ENCODE results near the gene CYP20A1. TPM values are rescaled to one million over a fixed set of nuclear protein-coding genes. Genes with fewer than 3 reads are reported as not detected.

The CYP20A1 gene
- total and polyA plus RNA-seq, 2 of the 8 experiments (the other 6 are each of a cell fraction or from before 2014, with no cell fraction given): 6.2 to 21.5 TPM

DNA sequence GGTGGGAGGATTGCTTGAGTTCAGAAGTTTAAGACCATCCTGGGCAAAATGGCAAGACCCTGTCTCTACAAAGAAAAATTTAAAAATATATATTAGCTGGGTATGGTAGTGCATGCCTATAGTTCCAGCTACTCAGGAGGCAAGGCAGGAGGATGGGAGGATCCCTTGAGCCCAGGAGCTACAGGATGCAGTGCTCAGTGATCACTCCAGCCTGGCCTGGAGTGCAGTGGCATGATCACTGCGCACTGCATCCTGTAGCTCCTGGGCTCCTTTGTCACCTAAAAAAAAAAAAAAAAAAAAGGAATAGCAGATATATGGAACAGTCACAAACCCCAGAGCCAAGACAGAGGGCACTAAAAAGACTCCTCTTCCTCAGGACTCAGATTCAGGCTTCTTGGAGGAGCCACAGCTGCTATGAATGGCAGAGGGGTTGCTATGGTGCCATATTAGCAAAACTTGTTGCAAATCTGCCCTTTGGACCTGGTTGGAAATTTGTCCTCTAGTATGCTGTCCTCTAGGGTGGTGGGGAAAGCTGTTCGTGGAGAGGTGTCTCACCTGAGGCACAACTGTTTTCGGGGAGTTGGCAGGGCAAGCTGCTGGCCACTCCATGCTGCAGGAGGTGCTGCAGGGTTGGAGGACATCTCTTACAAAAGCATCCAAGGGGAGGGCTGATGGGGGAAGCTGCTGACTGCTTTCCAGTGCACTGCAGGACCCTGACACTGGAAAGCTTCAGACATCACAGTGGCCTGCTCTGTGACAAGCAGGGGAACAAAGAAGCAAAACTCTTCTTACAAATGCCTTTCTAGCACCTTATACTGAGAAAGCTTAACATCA lies 22.7 kb downstream of the CYP20A1 start:
- no peak overlapping the region for H2BK15ac ChIP-seq (ENCODE audit: low read length)
- no peaks in the 10 kb centered on the region for H3K9me3 ChIP-seq (ENCODE audit: insufficient read depth in 2 of 2, low read depth in 1 of 2, low read length in 1 of 2)
- ChIA-PET POLR2A (ENCODE audit: partially characterized antibody) (interaction anchor here (0.6 kb wide), 1 partner anchor 1709 kb away, joined by 3 read pairs; no protein-coding TSS in a partner anchor), CTCF (ENCODE audit: partially characterized antibody) (interaction anchor here (0.6 kb wide), 2 partner anchors 17 to 702 kb away, joined by 3 to 4 read pairs; no protein-coding TSS in a partner anchor)
- no peak overlapping the region for H3K4ac ChIP-seq (replicated peaks; ENCODE audit: insufficient read length, low read depth, low read length)
- 0 out of 2 replicates have a peak, but pooled peaks cover 1% of the 10 kb centered on the region for H3K23me2 ChIP-seq (ENCODE audit: low read depth, low read length)
- no peak overlapping the region for H3K27ac ChIP-seq (ENCODE audit: low read depth, low read length)
- TF ChIP-seq RAD21 (IDR thresholded peaks at IDR 0.05 in 1 of 2, conservative IDR thresholded peaks at IDR 0.05 in 1 of 2; ENCODE audit: low read depth in 2 of 2, low read length in 2 of 2) (peak; percentile 42 to 54; a peak in 3 of 4 replicates), HDAC2 (IDR thresholded peaks at IDR 0.05; ENCODE audit: borderline replicate concordance in 1 of 2, low read depth in 2 of 2, low read length in 2 of 2) (no peak)
- TF ChIP-seq, protein P1, sequence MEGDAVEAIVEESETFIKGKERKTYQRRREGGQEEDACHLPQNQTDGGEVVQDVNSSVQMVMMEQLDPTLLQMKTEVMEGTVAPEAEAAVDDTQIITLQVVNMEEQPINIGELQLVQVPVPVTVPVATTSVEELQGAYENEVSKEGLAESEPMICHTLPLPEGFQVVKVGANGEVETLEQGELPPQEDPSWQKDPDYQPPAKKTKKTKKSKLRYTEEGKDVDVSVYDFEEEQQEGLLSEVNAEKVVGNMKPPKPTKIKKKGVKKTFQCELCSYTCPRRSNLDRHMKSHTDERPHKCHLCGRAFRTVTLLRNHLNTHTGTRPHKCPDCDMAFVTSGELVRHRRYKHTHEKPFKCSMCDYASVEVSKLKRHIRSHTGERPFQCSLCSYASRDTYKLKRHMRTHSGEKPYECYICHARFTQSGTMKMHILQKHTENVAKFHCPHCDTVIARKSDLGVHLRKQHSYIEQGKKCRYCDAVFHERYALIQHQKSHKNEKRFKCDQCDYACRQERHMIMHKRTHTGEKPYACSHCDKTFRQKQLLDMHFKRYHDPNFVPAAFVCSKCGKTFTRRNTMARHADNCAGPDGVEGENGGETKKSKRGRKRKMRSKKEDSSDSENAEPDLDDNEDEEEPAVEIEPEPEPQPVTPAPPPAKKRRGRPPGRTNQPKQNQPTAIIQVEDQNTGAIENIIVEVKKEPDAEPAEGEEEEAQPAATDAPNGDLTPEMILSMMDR (IDR thresholded peaks at IDR 0.05; ENCODE audit: control extremely low read depth in 1 of 3, insufficient read depth in 1 of 3, low read depth in 1 of 3, low read length in 3 of 3): peak; percentile 9 to 43 (median 39); a peak in 3 of 4 replicates
- H2AK5ac ChIP-seq (ENCODE audit: low read depth, low read length): no peak overlapping the region
- no peak overlapping the region for H4K8ac ChIP-seq (ENCODE audit: extremely low read depth, insufficient read depth, low read length)
- no peak for FAIRE-seq
- H3K27me3 ChIP-seq (replicated peaks in 1 of 4; ENCODE audit: control insufficient read depth in 3 of 4, extremely low read depth in 1 of 4, insufficient read depth in 3 of 4, low read length in 3 of 4): no peaks in the 10 kb centered on the region
- H2BK5ac ChIP-seq (ENCODE audit: low read depth, low read length): 0 out of 2 replicates have a peak overlapping the region, but pooled peaks have one; percentile 44
- H3K4me3 ChIP-seq (ENCODE audit: extremely low read depth in 1 of 4, insufficient read depth in 2 of 4, low read depth in 3 of 4, low read length in 4 of 4): no peak overlapping the region
- no peak overlapping the region for H3K18ac ChIP-seq (ENCODE audit: extremely low read depth, low read length)
- no peak overlapping the region for H4K5ac ChIP-seq (ENCODE audit: insufficient read length, low read depth, low read length)
- no peak overlapping the region for H3K14ac ChIP-seq (ENCODE audit: insufficient read length)
- no peak overlapping the region for H2BK120ac ChIP-seq (replicated peaks; ENCODE audit: low read depth, low read length)
- no peak overlapping the region for H3K23ac ChIP-seq (ENCODE audit: insufficient read length)
- H3K79me2 ChIP-seq (ENCODE audit: control insufficient read depth in 1 of 2, insufficient read depth in 2 of 2, low read length in 2 of 2): no peaks in the 10 kb centered on the region; a peak in 1 of 4 replicates
- no peaks in the 10 kb centered on the region for H4K20me1 ChIP-seq (replicated peaks in 1 of 2; ENCODE audit: control insufficient read depth in 1 of 2, insufficient read depth in 2 of 2, low read length in 2 of 2)
- no peaks in the 10 kb centered on the region for H3K79me1 ChIP-seq (ENCODE audit: low read depth, low read length)
- no peak for DNase-seq (ENCODE audit: low read depth in 1 of 2, low spot score in 2 of 2)
- no peak overlapping the region for H3K9ac ChIP-seq (replicated peaks in 1 of 4; ENCODE audit: extremely low read depth in 1 of 4, low read depth in 3 of 4, low read length in 3 of 4)
- H3K56ac ChIP-seq (replicated peaks; ENCODE audit: insufficient read length, low read depth, low read length): no peak overlapping the region
- peaks cover 0 to 5% (median 4%) of the 10 kb centered on the region in 4 experiments; a peak in 4 of 7 replicates for H3K4me1 ChIP-seq (replicated peaks in 1 of 4; ENCODE audit: control insufficient read depth in 3 of 4, insufficient read depth in 4 of 4, low read length in 3 of 4)
- H4K91ac ChIP-seq (replicated peaks; ENCODE audit: insufficient read length, low read length): no peak overlapping the region
- peaks cover 0 to 9% (median 4%) of the 10 kb centered on the region in 4 experiments; a peak in 3 of 8 replicates for H3K36me3 ChIP-seq (ENCODE audit: control insufficient read depth in 2 of 4, insufficient read depth in 4 of 4, low read length in 3 of 4)
- 94% methylated on average over 3 of the region's 3 CpGs; no CpG with 5 or more reads in 1 of the 2 experiments for WGBS, 2 experiments (ENCODE audit: extremely low coverage in 1 of 2, insufficient coverage in 1 of 2, insufficient read length in 1 of 2, insufficient replicate concordance in 2 of 2, low coverage in 1 of 2, low lambda C conversion rate in 2 of 2, missing lambda C conversion rate in 1 of 2)
- no peak overlapping the region for H2BK20ac ChIP-seq (ENCODE audit: low read length)
- no peak overlapping the region for H2AFZ ChIP-seq (ENCODE audit: low read length)
- H2BK12ac ChIP-seq (ENCODE audit: low read depth, low read length): no peak overlapping the region
- no peak overlapping the region for H3K4me2 ChIP-seq (ENCODE audit: insufficient read depth in 1 of 2, low read depth in 2 of 2, low read length in 2 of 2)
